IMR-90 (cell line): ENCODE data around the gene SLC17A9. TPM values are rescaled to one million over a fixed set of nuclear protein-coding genes. Genes with fewer than 3 reads are reported as not detected.
A peak's percentile ranks its signal among the peaks of the same experiment; 100 is the strongest.

Experiments used
- ATAC-seq: fragments of 200-7000 bp; cut with Tn5 transposase; 2 replicates; pipeline ENCODE4 v1.9.1; 2020; ENCODE audit warnings: low read depth, mild to moderate bottlenecking, moderate library complexity
- BruUV-seq: library from RNA; stranded (reverse); fragments of 400-500 nt; replicated peaks from 2 replicates; lab custom pipeline; 2021; lab: Mats Ljungman, UMichigan
- CTCF ChIA-PET: fragments of 300-600 bp; formaldehyde crosslinking; extraction: SDS; loops from one replicate; lab custom pipeline; 2021; ENCODE audit warnings: antibody characterized with exemption; lab: Yijun Ruan, JAX
- POLR2A ChIA-PET: fragments of 300-600 bp; sonication (Branson Sonifier 250); formaldehyde crosslinking; loops from one replicate; lab custom pipeline; 2022; ENCODE audit warnings: antibody characterized with exemption; ENCODE audit not compliant: unreplicated experiment; lab: Charles Lee
- DNase-seq: peaks from one replicate; pipeline ENCODE4 v3.0.0; 2013
- H2AFZ ChIP-seq: replicated peaks from 2 replicates; pipeline ENCODE3; 2013; ENCODE audit warnings: low read length, mild to moderate bottlenecking; ENCODE audit not compliant: poor library complexity
- H2AK5ac ChIP-seq: 2 replicates; pipeline ENCODE4 v1.6.1; 2013; ENCODE audit warnings: low read depth, low read length, inconsistent platforms
- H2AK9ac ChIP-seq: replicated peaks from 2 replicates; pipeline ENCODE3; 2013; ENCODE audit warnings: mild to moderate bottlenecking, low read depth, low read length, moderate library complexity; ENCODE audit not compliant: poor library complexity
- H2BK120ac ChIP-seq: 2 replicates; pipeline ENCODE4 v1.6.1; 2013; ENCODE audit warnings: low read depth, low read length, inconsistent platforms
- H2BK15ac ChIP-seq: 3 replicates; pipeline ENCODE4 v1.6.1; 2013; ENCODE audit warnings: low read depth, low read length, inconsistent platforms
- H2BK20ac ChIP-seq: 2 replicates; pipeline ENCODE4 v1.6.1; 2013; ENCODE audit warnings: low read depth, mild to moderate bottlenecking, inconsistent platforms, low read length, moderate library complexity
- H2BK5ac ChIP-seq: 2 replicates; pipeline ENCODE4 v1.6.1; 2013; ENCODE audit warnings: mild to moderate bottlenecking, low read depth, low read length, inconsistent platforms; ENCODE audit not compliant: poor library complexity, severe bottlenecking
- H3K14ac ChIP-seq: replicated peaks from 2 replicates; pipeline ENCODE4 v1.6.1; 2013; ENCODE audit warnings: low read depth, low read length, inconsistent platforms
- H3K18ac ChIP-seq: 2 replicates; pipeline ENCODE4 v1.6.1; 2013; ENCODE audit warnings: low read depth, low read length, control low read depth
- H3K23ac ChIP-seq: 2 replicates; pipeline ENCODE4 v1.6.1; 2013; ENCODE audit warnings: low read depth, low read length, inconsistent platforms
- H3K27ac ChIP-seq: 2 replicates; pipeline ENCODE4 v1.5.1; 2013; ENCODE audit warnings: mild to moderate bottlenecking, control low read depth, low read length; ENCODE audit not compliant: insufficient read depth
- H3K27me3 ChIP-seq: 2 replicates; pipeline ENCODE4 v1.6.1; 2013; ENCODE audit warnings: low read length; ENCODE audit not compliant: control insufficient read depth, insufficient read depth
- H3K36me3 ChIP-seq: 2 replicates; pipeline ENCODE4 v1.6.1; 2013; ENCODE audit warnings: low read length, mixed read lengths; ENCODE audit not compliant: control insufficient read depth, insufficient read depth
- H3K4ac ChIP-seq: 2 replicates; pipeline ENCODE4 v1.6.1; 2013; ENCODE audit warnings: low read depth, low read length, inconsistent platforms
- H3K4me1 ChIP-seq: 2 replicates; pipeline ENCODE4 v1.6.1; 2013; ENCODE audit warnings: low read length, mixed read lengths; ENCODE audit not compliant: control insufficient read depth, insufficient read depth
- H3K4me2 ChIP-seq: 2 replicates; pipeline ENCODE4 v1.6.1; 2013; ENCODE audit warnings: low read depth, mild to moderate bottlenecking, control low read depth, low read length, moderate library complexity
- H3K4me3 ChIP-seq: 2 replicates; pipeline ENCODE4 v1.5.1; 2013; ENCODE audit warnings: low read depth, mild to moderate bottlenecking, control low read depth, low read length, moderate library complexity; ENCODE audit not compliant: insufficient read depth
- H3K56ac ChIP-seq: 2 replicates; pipeline ENCODE4 v1.6.1; 2013; ENCODE audit warnings: low read length, inconsistent platforms; ENCODE audit not compliant: insufficient read depth; ENCODE audit errors: extremely low read depth
- H3K79me1 ChIP-seq, 2 experiments: 2 replicates each; pipeline ENCODE4 v1.6.1; 2013; ENCODE audit warnings: low read length in 2 of 2, inconsistent platforms in 1 of 2, low read depth in 1 of 2
- H3K9ac ChIP-seq: 2 replicates; pipeline ENCODE4 v1.6.1; 2013; ENCODE audit warnings: low read depth, low read length, control low read depth
- H3K9me1 ChIP-seq: 2 replicates; pipeline ENCODE4 v1.6.1; 2013; ENCODE audit warnings: low read length, inconsistent platforms; ENCODE audit not compliant: insufficient read depth
- H3K9me3 ChIP-seq: 2 replicates; pipeline ENCODE4 v1.6.1; 2013; ENCODE audit warnings: low read length; ENCODE audit not compliant: control insufficient read depth, insufficient read depth
- H4K20me1 ChIP-seq: 2 replicates; pipeline ENCODE4 v1.6.1; 2013; ENCODE audit warnings: low read length, inconsistent platforms; ENCODE audit not compliant: insufficient read depth
- H4K5ac ChIP-seq: 2 replicates; pipeline ENCODE4 v1.6.1; 2013; ENCODE audit warnings: mild to moderate bottlenecking, low read depth, low read length, control low read depth
- H4K8ac ChIP-seq, 2 experiments: 2 replicates each; pipeline ENCODE4 v1.6.1; 2013; ENCODE audit warnings: low read depth in 2 of 2, low read length in 2 of 2, control low read depth in 1 of 2, inconsistent platforms in 1 of 2
- H4K91ac ChIP-seq: 2 replicates; pipeline ENCODE4 v1.6.1; 2013; ENCODE audit warnings: low read depth, low read length, inconsistent platforms; ENCODE audit not compliant: insufficient read depth
- CEBPB ChIP-seq: IDR thresholded peaks from 2 replicates; pipeline ENCODE4 v1.6.1; 2012; ENCODE audit warnings: low read depth, low read length, improper control_type of control experiment
- CHD1 ChIP-seq: IDR thresholded peaks from 2 replicates; pipeline ENCODE4 v1.6.1; 2012; ENCODE audit warnings: low read depth, low read length, improper control_type of control experiment
- CTCF ChIP-seq: conservative IDR thresholded peaks from 2 replicates; pipeline ENCODE4 v1.5.1; 2012; ENCODE audit warnings: mild to moderate bottlenecking, low read depth, low read length, improper control_type of control experiment
- ELK1 ChIP-seq: fragments of 150-350 bp; IDR thresholded peaks from 2 replicates; pipeline ENCODE4 v1.6.1; 2016; ENCODE audit warnings: low read depth, mild to moderate bottlenecking, low read length, moderate library complexity, borderline replicate concordance
- FOS ChIP-seq: fragments of 150-350 bp; IDR thresholded peaks from 2 replicates; pipeline ENCODE4 v1.6.1; 2016; ENCODE audit warnings: low read depth, low read length
- MAZ ChIP-seq: IDR thresholded peaks from 2 replicates; pipeline ENCODE4 v1.6.1; 2012; ENCODE audit warnings: low read depth, mild to moderate bottlenecking, low read length, improper control_type of control experiment, moderate library complexity, borderline replicate concordance
- MXI1 ChIP-seq: IDR thresholded peaks from 2 replicates; pipeline ENCODE4 v1.6.1; 2012; ENCODE audit warnings: low read depth, mild to moderate bottlenecking, low read length, moderate library complexity, borderline replicate concordance
- NFE2L2 ChIP-seq: fragments of 150-350 bp; IDR thresholded peaks from 2 replicates; pipeline ENCODE4 v1.6.1; 2016; ENCODE audit warnings: low read depth, mild to moderate bottlenecking, low read length
- POLR2A ChIP-seq: IDR thresholded peaks from 2 replicates; pipeline ENCODE4 v1.6.1; 2012; ENCODE audit warnings: mild to moderate bottlenecking, low read depth, low read length
- RAD21 ChIP-seq: IDR thresholded peaks from 2 replicates; pipeline ENCODE4 v1.6.1; 2012; ENCODE audit warnings: low read length, improper control_type of control experiment
- RCOR1 ChIP-seq: IDR thresholded peaks from 2 replicates; pipeline ENCODE4 v1.6.1; 2012; ENCODE audit warnings: mild to moderate bottlenecking, low read length, improper control_type of control experiment; ENCODE audit not compliant: insufficient replicate concordance
- USF2 ChIP-seq: fragments of 150-350 bp; IDR thresholded peaks from 2 replicates; pipeline ENCODE4 v1.6.1; 2017; ENCODE audit warnings: mild to moderate bottlenecking, antibody characterized with exemption, low read length, low read depth
- WGBS, 2 experiments: methylation state at CpG; one replicate each; pipeline versions ENCODE4 v1.1.5 to v1.1.7; 2013; ENCODE audit warnings: missing lambda C conversion rate in 2 of 2; ENCODE audit not compliant: insufficient read length in 1 of 2; ENCODE audit errors: extremely low coverage in 2 of 2; 5-methylcytosine and 5-hydroxymethylcytosine counted together
- dilution Hi-C: fragments of 300-500 bp; cut with HindIII; formaldehyde crosslinking; loops from one replicate; pipeline ENCODE4 v1.14.3; 2018; ENCODE audit warnings: low sequenced_read_pairs; ENCODE audit not compliant: unreplicated experiment
- in situ Hi-C: fragments of 300-500 bp; cut with MboI; formaldehyde crosslinking; loops from 3 replicates; pipeline ENCODE4 v1.14.3; 2019; ENCODE audit warnings: low sequenced_read_pairs, inconsistent platforms, mixed read lengths
- intact Hi-C: fragments of 100-400 bp; cut with micrococcal nuclease; formaldehyde crosslinking; loops from 2 replicates; pipeline ENCODE4 v1.10.0; 2022
- polyA plus RNA-seq, 3 experiments: library from polyadenylated mRNA; depleted of rRNA; stranded (reverse); fragments of >200 nt; gene quantifications; 2 replicates each; pipeline ENCODE4 v1.2.3, GENCODE V29; 2012; ENCODE audit warnings: low replicate concordance in 1 of 3
- total RNA-seq: library from RNA; depleted of rRNA; stranded (reverse); fragments of >200 nt; gene quantifications from 2 replicates; pipeline ENCODE4 v1.2.3, GENCODE V29; 2012

SLC17A9 gene
- total and polyA plus RNA-seq, 2 of the 4 experiments (the other 2 are of a cell fraction) = 2.2 to 14.4 TPM

GRCh38 chr20:62918147-62918546, 34.4 kb upstream of the SLC17A9 start:
- Histone ChIP-seq H2BK120ac (no peak overlapping the region), H4K8ac (no peak overlapping the region), H4K5ac (no peak overlapping the region), H2AK9ac (no peak overlapping the region), H3K56ac (no peak overlapping the region), H2BK20ac (0 out of 2 replicates have a peak overlapping the region, but pooled peaks have one; percentile 14), H3K14ac (no peak overlapping the region), H3K4me2 (no peak overlapping the region), H4K20me1 (peaks cover 97% of the 10 kb centered on the region), H3K9ac (no peak overlapping the region), H3K4me1 (peaks cover 20% of the 10 kb centered on the region; the same call in 1 of the 2 replicates), H3K4ac (no peak overlapping the region), H3K27ac (no peak overlapping the region), H2BK15ac (no peak overlapping the region), H4K91ac (no peak overlapping the region), H2AK5ac (no peak overlapping the region), H3K36me3 (peaks cover 3% of the 10 kb centered on the region; the same call in 1 of the 2 replicates), H2AFZ (no peak overlapping the region), H3K79me1 (peaks cover 0 to 80% of the 10 kb centered on the region in 2 experiments; a peak in 2 of 4 replicates), H3K23ac (no peak overlapping the region), H3K18ac (no peak overlapping the region), H3K9me1 (peaks cover 23% of the 10 kb centered on the region), H2BK5ac (no peak overlapping the region), H3K9me3 (no peaks in the 10 kb centered on the region), H3K27me3 (no peaks in the 10 kb centered on the region), H3K4me3 (no peak overlapping the region)
- in situ Hi-C loops = no loop called here
- ChIA-PET POLR2A (no interaction called here), CTCF (interaction anchor here (4.3 kb wide), 1 partner anchor 11 kb away, joined by 12 read pairs; no protein-coding TSS in a partner anchor)
- DNase-seq (no peak), ATAC-seq (no peak)
- no peak for TF ChIP-seq ELK1
- TF ChIP-seq CHD1 = no peak
- no peak for TF ChIP-seq CTCF
- no peak for TF ChIP-seq POLR2A
- no peak for TF ChIP-seq USF2
- TF ChIP-seq MAZ = no peak
- no peak for TF ChIP-seq RCOR1
- no peak for TF ChIP-seq RAD21
- TF ChIP-seq MXI1 = no peak
- TF ChIP-seq FOS = no peak
- no peak for TF ChIP-seq CEBPB
- no peak for TF ChIP-seq NFE2L2
- intact Hi-C loops = loop anchor here (5.0 kb wide), 1 partner anchor 56 kb away; the partner anchor contains the start of gene TCFL5
- dilution Hi-C loops = no loop called here
- BruUV-seq = no TSS peak
- WGBS, 2 experiments = 89% methylated on average over 1 of the region's 3 CpGs; no CpG with 5 or more reads in 1 of the 2 experiments
